Liver (tissue), 9 donors: ENCODE results near the gene IMMT. TPM values are rescaled to one million over a fixed set of nuclear protein-coding genes. Genes with fewer than 3 reads are reported as not detected.

ENCODE experiments used
- DNase-seq: peaks from one replicate; pipeline ENCODE4 v3.0.0-alpha.2; 2017; ENCODE audit warnings: low spot score
- H3K27ac ChIP-seq, 2 donors: one replicate each; pipeline ENCODE4 v1.7.0; 2013; ENCODE audit warnings: inconsistent platforms in 2 of 2, low read length in 2 of 2, control low read depth in 1 of 2, low read depth in 1 of 2, mild to moderate bottlenecking in 1 of 2
- H3K27me3 ChIP-seq, 4 donors: one replicate each; pipeline versions ENCODE4 v1.6.1 to v1.7.0; 2013; ENCODE audit warnings: low read length in 3 of 4, inconsistent platforms in 1 of 4, mild to moderate bottlenecking in 1 of 4, moderate library complexity in 1 of 4; ENCODE audit not compliant: control insufficient read depth in 4 of 4, insufficient read depth in 4 of 4
- H3K36me3 ChIP-seq, 4 donors: one replicate each; pipeline versions ENCODE4 v1.6.1 to v1.7.0; 2013; ENCODE audit warnings: low read length in 3 of 4, mild to moderate bottlenecking in 3 of 4, low read depth in 1 of 4, moderate library complexity in 1 of 4; ENCODE audit not compliant: control insufficient read depth in 4 of 4, insufficient read depth in 3 of 4
- H3K4me1 ChIP-seq, 4 donors: one replicate each; pipeline versions ENCODE4 v1.6.1 to v1.7.0; 2013; ENCODE audit warnings: low read length in 3 of 4, mild to moderate bottlenecking in 3 of 4, moderate library complexity in 1 of 4; ENCODE audit not compliant: control insufficient read depth in 4 of 4, insufficient read depth in 4 of 4
- H3K4me3 ChIP-seq, 3 donors: one replicate each; pipeline versions ENCODE4 v1.6.1 to v1.7.0; 2013; ENCODE audit warnings: low read length in 3 of 3, control low read depth in 1 of 3, low read depth in 1 of 3, mild to moderate bottlenecking in 1 of 3
- H3K9ac ChIP-seq, 2 donors: one replicate each; pipeline ENCODE4 v1.7.0; 2013; ENCODE audit warnings: low read length in 2 of 2, mild to moderate bottlenecking in 2 of 2, moderate library complexity in 2 of 2, control low read depth in 1 of 2, low read depth in 1 of 2
- H3K9me3 ChIP-seq, 4 donors: one replicate each; pipeline versions ENCODE4 v1.6.1 to v1.7.0; 2013; ENCODE audit warnings: low read length in 3 of 4; ENCODE audit not compliant: control insufficient read depth in 4 of 4
- FOXA1 ChIP-seq: IDR thresholded peaks from 2 replicates; pipeline ENCODE4 v1.6.1; 2016; ENCODE audit warnings: antibody characterized with exemption
- FOXA2 ChIP-seq: IDR thresholded peaks from 2 replicates; pipeline ENCODE4 v1.6.1; 2016; ENCODE audit warnings: antibody characterized with exemption
- GABPA ChIP-seq, 2 donors: IDR thresholded peaks in 1 of 2; conservative IDR thresholded peaks in 1 of 2; 2 replicates each; pipeline ENCODE4 v1.6.1; 2016; ENCODE audit warnings: antibody characterized with exemption in 2 of 2, mild to moderate bottlenecking in 1 of 2, moderate library complexity in 1 of 2
- HNF4A ChIP-seq, 2 donors: conservative IDR thresholded peaks; 2 replicates each; pipeline ENCODE4 v1.6.1; 2016; ENCODE audit warnings: antibody characterized with exemption in 2 of 2, mild to moderate bottlenecking in 2 of 2
- HNF4G ChIP-seq: IDR thresholded peaks from 2 replicates; pipeline ENCODE4 v1.6.1; 2016; ENCODE audit warnings: antibody characterized with exemption
- JUND ChIP-seq, 2 donors: IDR thresholded peaks; 2 replicates each; pipeline ENCODE4 v1.6.1; 2016; ENCODE audit warnings: antibody characterized with exemption in 2 of 2
- NR2F2 ChIP-seq: IDR thresholded peaks from 2 replicates; pipeline ENCODE4 v1.6.1; 2016; ENCODE audit warnings: antibody characterized with exemption
- RAD21 ChIP-seq, 2 donors: IDR thresholded peaks; 2 replicates each; pipeline ENCODE4 v1.6.1; 2016; ENCODE audit warnings: antibody characterized with exemption in 2 of 2, mild to moderate bottlenecking in 2 of 2
- RXRA ChIP-seq, 2 donors: IDR thresholded peaks; 2 replicates each; pipeline ENCODE4 v1.6.1; 2017 to 2018; ENCODE audit warnings: antibody characterized with exemption in 2 of 2, mild to moderate bottlenecking in 1 of 2
- SP1 ChIP-seq: IDR thresholded peaks from 2 replicates; pipeline ENCODE4 v1.6.1; 2018; ENCODE audit warnings: antibody characterized with exemption, mild to moderate bottlenecking
- TAF1 ChIP-seq: conservative IDR thresholded peaks from 2 replicates; pipeline ENCODE4 v1.6.1; 2016; ENCODE audit warnings: antibody characterized with exemption, mild to moderate bottlenecking
- YY1 ChIP-seq: IDR thresholded peaks from 2 replicates; pipeline ENCODE4 v1.6.1; 2016; ENCODE audit warnings: antibody characterized with exemption, mild to moderate bottlenecking
- WGBS: extraction: QIAGEN DNeasy Blood & Tissue Kit; methylation state at CpG from one replicate; pipeline ENCODE4 v1.1.7; 2013; 5-methylcytosine and 5-hydroxymethylcytosine counted together
- polyA plus RNA-seq, 2 donors: library from polyadenylated mRNA; stranded (reverse) in 1 of 2; unstranded in 1 of 2; fragments of 200-250 nt in 1 of 2; fragments of >200 nt in 1 of 2; fragmentation: Nextera tagmentation in 1 of 2; extraction: Ambion mirVana in 1 of 2; gene quantifications; one replicate each; pipeline versions ENCODE4 v1.2.1 to v1.2.3, GENCODE V29; 2013 to 2015
- total RNA-seq, 2 donors: library from RNA; depleted of rRNA; stranded (reverse); fragments of >200 nt; gene quantifications; one replicate each; pipeline ENCODE4 v1.2.3, GENCODE V29; 2014
- TF ChIP-seq, protein P1 (sequence below): IDR thresholded peaks from 2 replicates; pipeline ENCODE4 v1.6.1; 2016; ENCODE audit warnings: antibody characterized with exemption
- TF ChIP-seq, protein P2 (sequence below): IDR thresholded peaks from 2 replicates; pipeline ENCODE4 v1.6.1; 2016; ENCODE audit warnings: antibody characterized with exemption, mild to moderate bottlenecking
- TF ChIP-seq, protein P3 (sequence below): fragments of 150-350 bp; IDR thresholded peaks from 2 replicates; pipeline ENCODE4 v1.5.1; 2017; ENCODE audit warnings: improper control_type of control experiment, low read depth, low read length; ENCODE audit not compliant: missing input control
- TF ChIP-seq, protein P4 (sequence below): IDR thresholded peaks from 2 replicates; pipeline ENCODE4 v1.6.1; 2016; ENCODE audit warnings: antibody characterized with exemption
- TF ChIP-seq, protein P5 (sequence below): IDR thresholded peaks from 2 replicates; pipeline ENCODE4 v1.6.1; 2016; ENCODE audit warnings: antibody characterized with exemption
- donor health status: healthy.
- donor health status: healthy.
- donor health status: healthy.
- donor health status: healthy.
- donor health status: healthy.

The IMMT gene
- total and polyA plus RNA-seq, 4 donors: 38.3 to 49.1 (median 46.9) TPM

DNA sequence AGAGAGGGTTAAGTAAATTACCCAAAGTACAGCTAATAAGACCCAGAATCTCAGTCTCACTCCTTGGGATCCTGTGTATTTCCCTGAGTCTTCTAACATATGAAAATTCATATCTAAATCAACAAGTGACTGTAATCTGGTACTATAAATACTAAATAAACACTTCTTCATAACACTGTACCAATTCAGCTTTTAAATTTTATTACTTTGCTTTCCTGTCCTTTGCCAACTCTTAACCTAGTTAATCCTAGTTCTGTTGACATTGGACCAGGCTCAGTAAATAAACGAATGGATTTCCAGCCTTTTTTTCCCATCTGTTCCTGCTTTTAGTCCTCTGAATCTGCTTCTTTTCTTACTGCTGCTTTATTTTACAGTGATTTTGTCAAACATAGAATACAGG is 17.8 kb upstream of the IMMT start:
- no peak overlapping the region for H3K4me3 ChIP-seq
- no peak overlapping the region for H3K9ac ChIP-seq
- peaks cover 2 to 29% (median 21%) of the 10 kb centered on the region in 4 donors for H3K4me1 ChIP-seq
- no peaks in the 10 kb centered on the region for H3K27me3 ChIP-seq
- no peak for TF ChIP-seq TAF1
- TF ChIP-seq, protein P1, sequence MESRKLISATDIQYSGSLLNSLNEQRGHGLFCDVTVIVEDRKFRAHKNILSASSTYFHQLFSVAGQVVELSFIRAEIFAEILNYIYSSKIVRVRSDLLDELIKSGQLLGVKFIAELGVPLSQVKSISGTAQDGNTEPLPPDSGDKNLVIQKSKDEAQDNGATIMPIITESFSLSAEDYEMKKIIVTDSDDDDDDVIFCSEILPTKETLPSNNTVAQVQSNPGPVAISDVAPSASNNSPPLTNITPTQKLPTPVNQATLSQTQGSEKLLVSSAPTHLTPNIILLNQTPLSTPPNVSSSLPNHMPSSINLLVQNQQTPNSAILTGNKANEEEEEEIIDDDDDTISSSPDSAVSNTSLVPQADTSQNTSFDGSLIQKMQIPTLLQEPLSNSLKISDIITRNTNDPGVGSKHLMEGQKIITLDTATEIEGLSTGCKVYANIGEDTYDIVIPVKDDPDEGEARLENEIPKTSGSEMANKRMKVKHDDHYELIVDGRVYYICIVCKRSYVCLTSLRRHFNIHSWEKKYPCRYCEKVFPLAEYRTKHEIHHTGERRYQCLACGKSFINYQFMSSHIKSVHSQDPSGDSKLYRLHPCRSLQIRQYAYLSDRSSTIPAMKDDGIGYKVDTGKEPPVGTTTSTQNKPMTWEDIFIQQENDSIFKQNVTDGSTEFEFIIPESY: no peak
- no peak for TF ChIP-seq YY1
- TF ChIP-seq HNF4G: no peak
- no peak for TF ChIP-seq SP1
- no peak for TF ChIP-seq GABPA (IDR thresholded peaks at IDR 0.05 in 1 of 2, conservative IDR thresholded peaks at IDR 0.05 in 1 of 2)
- TF ChIP-seq FOXA2: peak; percentile 92
- TF ChIP-seq, protein P2, sequence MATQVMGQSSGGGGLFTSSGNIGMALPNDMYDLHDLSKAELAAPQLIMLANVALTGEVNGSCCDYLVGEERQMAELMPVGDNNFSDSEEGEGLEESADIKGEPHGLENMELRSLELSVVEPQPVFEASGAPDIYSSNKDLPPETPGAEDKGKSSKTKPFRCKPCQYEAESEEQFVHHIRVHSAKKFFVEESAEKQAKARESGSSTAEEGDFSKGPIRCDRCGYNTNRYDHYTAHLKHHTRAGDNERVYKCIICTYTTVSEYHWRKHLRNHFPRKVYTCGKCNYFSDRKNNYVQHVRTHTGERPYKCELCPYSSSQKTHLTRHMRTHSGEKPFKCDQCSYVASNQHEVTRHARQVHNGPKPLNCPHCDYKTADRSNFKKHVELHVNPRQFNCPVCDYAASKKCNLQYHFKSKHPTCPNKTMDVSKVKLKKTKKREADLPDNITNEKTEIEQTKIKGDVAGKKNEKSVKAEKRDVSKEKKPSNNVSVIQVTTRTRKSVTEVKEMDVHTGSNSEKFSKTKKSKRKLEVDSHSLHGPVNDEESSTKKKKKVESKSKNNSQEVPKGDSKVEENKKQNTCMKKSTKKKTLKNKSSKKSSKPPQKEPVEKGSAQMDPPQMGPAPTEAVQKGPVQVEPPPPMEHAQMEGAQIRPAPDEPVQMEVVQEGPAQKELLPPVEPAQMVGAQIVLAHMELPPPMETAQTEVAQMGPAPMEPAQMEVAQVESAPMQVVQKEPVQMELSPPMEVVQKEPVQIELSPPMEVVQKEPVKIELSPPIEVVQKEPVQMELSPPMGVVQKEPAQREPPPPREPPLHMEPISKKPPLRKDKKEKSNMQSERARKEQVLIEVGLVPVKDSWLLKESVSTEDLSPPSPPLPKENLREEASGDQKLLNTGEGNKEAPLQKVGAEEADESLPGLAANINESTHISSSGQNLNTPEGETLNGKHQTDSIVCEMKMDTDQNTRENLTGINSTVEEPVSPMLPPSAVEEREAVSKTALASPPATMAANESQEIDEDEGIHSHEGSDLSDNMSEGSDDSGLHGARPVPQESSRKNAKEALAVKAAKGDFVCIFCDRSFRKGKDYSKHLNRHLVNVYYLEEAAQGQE: peak; percentile 79
- peak; percentile 54 for TF ChIP-seq FOXA1
- TF ChIP-seq, protein P3, sequence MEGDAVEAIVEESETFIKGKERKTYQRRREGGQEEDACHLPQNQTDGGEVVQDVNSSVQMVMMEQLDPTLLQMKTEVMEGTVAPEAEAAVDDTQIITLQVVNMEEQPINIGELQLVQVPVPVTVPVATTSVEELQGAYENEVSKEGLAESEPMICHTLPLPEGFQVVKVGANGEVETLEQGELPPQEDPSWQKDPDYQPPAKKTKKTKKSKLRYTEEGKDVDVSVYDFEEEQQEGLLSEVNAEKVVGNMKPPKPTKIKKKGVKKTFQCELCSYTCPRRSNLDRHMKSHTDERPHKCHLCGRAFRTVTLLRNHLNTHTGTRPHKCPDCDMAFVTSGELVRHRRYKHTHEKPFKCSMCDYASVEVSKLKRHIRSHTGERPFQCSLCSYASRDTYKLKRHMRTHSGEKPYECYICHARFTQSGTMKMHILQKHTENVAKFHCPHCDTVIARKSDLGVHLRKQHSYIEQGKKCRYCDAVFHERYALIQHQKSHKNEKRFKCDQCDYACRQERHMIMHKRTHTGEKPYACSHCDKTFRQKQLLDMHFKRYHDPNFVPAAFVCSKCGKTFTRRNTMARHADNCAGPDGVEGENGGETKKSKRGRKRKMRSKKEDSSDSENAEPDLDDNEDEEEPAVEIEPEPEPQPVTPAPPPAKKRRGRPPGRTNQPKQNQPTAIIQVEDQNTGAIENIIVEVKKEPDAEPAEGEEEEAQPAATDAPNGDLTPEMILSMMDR: no peak
- H3K36me3 ChIP-seq: peaks cover 3 to 28% (median 18%) of the 10 kb centered on the region in 4 donors
- no peak overlapping the region for H3K27ac ChIP-seq
- WGBS: 20% methylated on average over 1 of the region's 1 CpG
- no peak for DNase-seq
- H3K9me3 ChIP-seq: no peaks in the 10 kb centered on the region

DNA sequence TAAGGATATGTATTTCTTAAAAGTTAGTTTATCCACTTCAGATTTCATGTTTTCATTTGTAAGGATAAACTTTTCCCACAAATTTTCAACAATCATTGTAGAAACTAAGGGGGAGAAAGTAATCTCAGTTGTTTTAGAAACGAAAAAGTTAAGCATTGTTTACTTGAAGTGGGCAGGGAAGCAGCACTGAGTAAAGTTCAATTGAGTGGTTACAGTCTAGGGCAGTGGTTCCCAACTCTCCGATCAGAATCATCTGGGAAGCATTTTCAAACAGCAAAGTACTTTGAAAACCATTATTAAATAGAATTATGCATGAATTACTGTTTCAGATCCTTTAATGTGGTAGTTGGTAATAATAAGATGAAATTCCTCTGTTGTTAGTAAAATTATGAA is 16.5 kb upstream of the IMMT start:
- H3K27me3 ChIP-seq: no peaks in the 10 kb centered on the region
- no peak for DNase-seq
- 29% methylated on average over 2 of the region's 2 CpGs for WGBS
- H3K27ac ChIP-seq: no peak overlapping the region
- H3K9ac ChIP-seq: no peak overlapping the region
- H3K4me3 ChIP-seq: no peak overlapping the region
- TF ChIP-seq, protein P4, sequence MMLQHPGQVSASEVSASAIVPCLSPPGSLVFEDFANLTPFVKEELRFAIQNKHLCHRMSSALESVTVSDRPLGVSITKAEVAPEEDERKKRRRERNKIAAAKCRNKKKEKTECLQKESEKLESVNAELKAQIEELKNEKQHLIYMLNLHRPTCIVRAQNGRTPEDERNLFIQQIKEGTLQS: no peak
- TF ChIP-seq, protein P1: no peak
- no peak for TF ChIP-seq HNF4G
- no peak for TF ChIP-seq TAF1
- no peak for TF ChIP-seq JUND (IDR thresholded peaks at IDR 0.05)
- no peak for TF ChIP-seq FOXA1
- TF ChIP-seq, protein P5, sequence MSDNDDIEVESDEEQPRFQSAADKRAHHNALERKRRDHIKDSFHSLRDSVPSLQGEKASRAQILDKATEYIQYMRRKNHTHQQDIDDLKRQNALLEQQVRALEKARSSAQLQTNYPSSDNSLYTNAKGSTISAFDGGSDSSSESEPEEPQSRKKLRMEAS: no peak
- TF ChIP-seq FOXA2: no peak
- peak; percentile 48 to 65 for TF ChIP-seq HNF4A (conservative IDR thresholded peaks at IDR 0.05)
- peak in 1 of 2 donors; percentile 15 for TF ChIP-seq RXRA (IDR thresholded peaks at IDR 0.05)
- no peak for TF ChIP-seq GABPA (IDR thresholded peaks at IDR 0.05 in 1 of 2, conservative IDR thresholded peaks at IDR 0.05 in 1 of 2)
- TF ChIP-seq NR2F2: no peak
- TF ChIP-seq RAD21 (IDR thresholded peaks at IDR 0.05): no peak
- peaks cover 6 to 38% (median 25%) of the 10 kb centered on the region in 4 donors for H3K36me3 ChIP-seq
- peaks cover 2 to 29% (median 21%) of the 10 kb centered on the region in 4 donors for H3K4me1 ChIP-seq
- no peaks in the 10 kb centered on the region for H3K9me3 ChIP-seq
